ENCODE results near the gene WSB1. TPM values are rescaled to one million over a fixed set of nuclear protein-coding genes. Genes with fewer than 3 reads are reported as not detected.

Gene WSB1
- total and polyA plus RNA-seq, 2 of the 8 experiments (the other 6 are each of a cell fraction or from before 2014, with no cell fraction given): 113 to 140 TPM

DNA sequence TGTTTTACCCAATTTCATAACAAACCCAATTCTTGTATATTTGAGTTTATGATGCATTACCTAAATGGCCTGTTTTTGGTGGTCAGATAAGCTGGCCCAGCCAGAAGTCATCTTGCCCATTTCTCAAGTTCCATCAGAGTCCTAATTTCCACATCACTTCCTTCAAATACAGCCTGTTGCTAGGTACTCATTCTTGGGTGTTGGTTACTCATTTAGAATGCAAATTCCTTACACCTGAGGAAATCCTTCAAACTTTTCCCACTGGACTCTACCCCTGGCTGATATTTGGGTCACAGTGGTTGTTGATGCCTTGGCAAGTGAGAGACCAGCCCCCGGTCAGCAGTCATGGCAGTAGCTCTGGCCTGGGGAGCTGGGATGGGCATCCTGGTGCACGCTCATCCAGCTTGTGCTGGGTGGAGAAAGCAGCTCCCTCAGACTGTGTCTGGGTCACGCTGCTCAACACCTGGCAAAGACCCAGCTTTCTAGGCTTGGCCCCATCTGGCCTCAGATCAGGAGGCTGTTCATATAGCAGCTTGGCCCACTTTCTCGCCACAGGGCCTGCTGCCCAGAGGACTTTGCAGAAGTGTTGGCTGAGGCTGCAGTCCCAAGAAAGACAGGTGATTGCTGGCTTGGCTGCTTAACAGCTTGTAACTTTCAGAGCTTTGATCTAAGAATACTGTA lies 25.8 kb downstream of the WSB1 start:
- no peak overlapping the region for H2AK5ac ChIP-seq (ENCODE audit: low read depth, low read length)
- H2BK120ac ChIP-seq (replicated peaks; ENCODE audit: low read depth, low read length): no peak overlapping the region
- 92% methylated on average over 4 of the region's 4 CpGs; no CpG with 5 or more reads in 1 of the 2 experiments for WGBS, 2 experiments (ENCODE audit: extremely low coverage in 1 of 2, insufficient coverage in 1 of 2, insufficient read length in 1 of 2, insufficient replicate concordance in 2 of 2, low coverage in 1 of 2, low lambda C conversion rate in 2 of 2, missing lambda C conversion rate in 1 of 2)
- H3K4me1 ChIP-seq (replicated peaks in 1 of 4; ENCODE audit: control insufficient read depth in 3 of 4, insufficient read depth in 4 of 4, low read length in 3 of 4): peaks cover 0 to 1% (median 0%) of the 10 kb centered on the region in 4 experiments; a peak in 1 of 7 replicates
- FAIRE-seq (no peak), DNase-seq (ENCODE audit: low read depth in 1 of 2, low spot score in 2 of 2) (peak in 1 of 2 experiments; percentile 39)
- POLR2A ChIA-PET (ENCODE audit: partially characterized antibody): interaction anchor here (0.8 to 3.4 kb wide), 5 partner anchors 9 to 77 kb away, joined by 3 to 33 read pairs (median 3); partner anchors contain the start of gene WSB1
- H4K8ac ChIP-seq (ENCODE audit: extremely low read depth, insufficient read depth, low read length): no peak overlapping the region
- H3K79me2 ChIP-seq (ENCODE audit: control insufficient read depth in 1 of 2, insufficient read depth in 2 of 2, low read length in 2 of 2): no peaks in the 10 kb centered on the region
- H3K27me3 ChIP-seq (replicated peaks in 1 of 4; ENCODE audit: control insufficient read depth in 3 of 4, extremely low read depth in 1 of 4, insufficient read depth in 3 of 4, low read length in 3 of 4): no peaks in the 10 kb centered on the region
- H3K23me2 ChIP-seq (ENCODE audit: low read depth, low read length): no peaks in the 10 kb centered on the region
- no peak overlapping the region for H3K4ac ChIP-seq (replicated peaks; ENCODE audit: insufficient read length, low read depth, low read length)
- TF ChIP-seq RFX5 (IDR thresholded peaks at IDR 0.05; ENCODE audit: borderline replicate concordance, low read depth, low read length) (no peak), SP2 (IDR thresholded peaks at IDR 0.05; ENCODE audit: low read length) (no peak), JUN (IDR thresholded peaks at IDR 0.05; ENCODE audit: low read depth, low read length) (no peak), KDM1A (IDR thresholded peaks at IDR 0.05; ENCODE audit: borderline replicate concordance, low read length) (no peak), BACH1 (IDR thresholded peaks at IDR 0.05; ENCODE audit: low read length) (no peak)
- H3K9ac ChIP-seq (replicated peaks in 1 of 4; ENCODE audit: extremely low read depth in 1 of 4, low read depth in 3 of 4, low read length in 3 of 4): no peak overlapping the region
- H2AFZ ChIP-seq (ENCODE audit: low read length): no peak overlapping the region
- no peak overlapping the region for H4K91ac ChIP-seq (replicated peaks; ENCODE audit: insufficient read length, low read length)
- H3K4me3 ChIP-seq (ENCODE audit: extremely low read depth in 1 of 4, insufficient read depth in 2 of 4, low read depth in 3 of 4, low read length in 4 of 4): no peak overlapping the region
- H4K5ac ChIP-seq (ENCODE audit: insufficient read length, low read depth, low read length): no peak overlapping the region
- H3K9me3 ChIP-seq (ENCODE audit: insufficient read depth in 2 of 2, low read depth in 1 of 2, low read length in 1 of 2): no peaks in the 10 kb centered on the region
- no peaks in the 10 kb centered on the region for H4K20me1 ChIP-seq (replicated peaks in 1 of 2; ENCODE audit: control insufficient read depth in 1 of 2, insufficient read depth in 2 of 2, low read length in 2 of 2)
- no peak overlapping the region for H3K56ac ChIP-seq (replicated peaks; ENCODE audit: insufficient read length, low read depth, low read length)
- no peak overlapping the region for H3K23ac ChIP-seq (ENCODE audit: insufficient read length)
- H3K36me3 ChIP-seq (ENCODE audit: control insufficient read depth in 2 of 4, insufficient read depth in 4 of 4, low read length in 3 of 4): peaks cover 2 to 30% (median 16%) of the 10 kb centered on the region in 4 experiments; a peak in 7 of 8 replicates
- H2BK15ac ChIP-seq (ENCODE audit: low read length): no peak overlapping the region
- CTCF ChIA-PET (ENCODE audit: partially characterized antibody): interaction anchor here (0.7 to 2.4 kb wide), 10 partner anchors 8 to 335 kb away, joined by 3 to 15 read pairs (median 4); no protein-coding TSS in a partner anchor
- no peaks in the 10 kb centered on the region for H3K79me1 ChIP-seq (ENCODE audit: low read depth, low read length)
- H3K18ac ChIP-seq (ENCODE audit: extremely low read depth, low read length): no peak overlapping the region
- H2BK20ac ChIP-seq (ENCODE audit: low read length): no peak overlapping the region
- H3K27ac ChIP-seq (ENCODE audit: low read depth, low read length): no peak overlapping the region
- no peak overlapping the region for H3K14ac ChIP-seq (ENCODE audit: insufficient read length)
- H3K4me2 ChIP-seq (ENCODE audit: insufficient read depth in 1 of 2, low read depth in 2 of 2, low read length in 2 of 2): no peak overlapping the region
- no peak overlapping the region for H2BK5ac ChIP-seq (ENCODE audit: low read depth, low read length)
- no peak overlapping the region for H2BK12ac ChIP-seq (ENCODE audit: low read depth, low read length)

All from H1 (cell line).